GM18511 (cell line): Measurements from ENCODE around the gene TEPSIN.

ENCODE experiments used
- ATAC-seq: cut with Tn5 transposase; IDR thresholded peaks from one replicate; pipeline ENCODE4 v1.9.1; 2021; ENCODE audit warnings: mild to moderate bottlenecking, moderate library complexity; ENCODE audit not compliant: unreplicated experiment

The TEPSIN gene

GRCh38 chr17:81250286-81251093 is 11.6 kb upstream of the TEPSIN start:
- no peak for ATAC-seq

GRCh38 chr17:81249223-81250040 is 10.6 kb upstream of the TEPSIN start:
- ATAC-seq = no peak

- no peak for ATAC-seq
Measured at GRCh38 chr17:81248649-81249048, 9.8 kb upstream of the TEPSIN start.

GRCh38 chr17:81247339-81247990 is 8.6 kb upstream of the TEPSIN start:
- ATAC-seq = no peak

- no peak for ATAC-seq
Measured at GRCh38 chr17:81246679-81247338, 8.0 kb upstream of the TEPSIN start.

- ATAC-seq = no peak
Measured at GRCh38 chr17:81246343-81246670, 7.5 kb upstream of the TEPSIN start.

- no peak for ATAC-seq
Measured at GRCh38 chr17:81245665-81246342, 6.9 kb upstream of the TEPSIN start.

GRCh38 chr17:81245024-81245664 is 6.3 kb upstream of the TEPSIN start:
- ATAC-seq = no peak

- ATAC-seq = no peak
Measured at GRCh38 chr17:81244358-81245023, 5.6 kb upstream of the TEPSIN start.

- ATAC-seq = no peak
Measured at GRCh38 chr17:81243333-81243664, 4.4 kb upstream of the TEPSIN start.

- ATAC-seq = no peak
Measured at GRCh38 chr17:81242421-81243332, 3.8 kb upstream of the TEPSIN start.

- ATAC-seq = no peak
Measured at GRCh38 chr17:81241648-81242420, 3.0 kb upstream of the TEPSIN start.

- no peak for ATAC-seq
Measured at GRCh38 chr17:81241203-81241602, 2.3 kb upstream of the TEPSIN start.

- ATAC-seq = no peak
Measured at GRCh38 chr17:81240761-81241160, 1.9 kb upstream of the TEPSIN start.

- ATAC-seq = no peak
Measured at GRCh38 chr17:81239714-81240555, 1.1 kb upstream of the TEPSIN start.

GRCh38 chr17:81238490-81238814 is 403 bp downstream of the TEPSIN start:
- no peak for ATAC-seq
